Ishikawa (cell line): ENCODE measurements around the gene EIF6.

Experiments used
- CEBPB ChIP-seq: IDR thresholded peaks from 2 replicates; pipeline ENCODE4 v1.6.1; 2012
- MAX ChIP-seq: IDR thresholded peaks from 2 replicates; pipeline ENCODE4 v1.6.1; 2012
- RAD21 ChIP-seq: IDR thresholded peaks from 2 replicates; pipeline ENCODE4 v1.6.1; 2012; ENCODE audit warnings: low read depth
- TAF1 ChIP-seq: IDR thresholded peaks from 2 replicates; pipeline ENCODE4 v1.6.1; 2012; ENCODE audit warnings: low read depth, mild to moderate bottlenecking

- no peak for TF ChIP-seq TAF1
- no peak for TF ChIP-seq MAX
- no peak for TF ChIP-seq CEBPB
- no peak for TF ChIP-seq RAD21
These were observed 3.9 kb upstream of the EIF6 start for GRCh38 chr20:35288325-35289060.
